GM18526 (cell line): ENCODE data around the gene MED13.

Source experiments
- POLR2A ChIP-seq: IDR thresholded peaks from 3 replicates; pipeline ENCODE4 v1.6.1; 2011; ENCODE audit not compliant: insufficient read length; ENCODE audit errors: extremely low read depth

Gene MED13

GRCh38 chr17:62064791-62065563, at the start of gene MED13:
Gene MED13, minus strand, starts transcription at chr17:62065278. Its CDS starts 73 bp downstream, at chr17:62065205.
- no peak for TF ChIP-seq POLR2A

GRCh38 chr17:62112229-62112628, 47.2 kb upstream of the MED13 start:
- TF ChIP-seq POLR2A, result no peak

GRCh38 chr17:62111562-62112171, 46.6 kb upstream of the MED13 start:
- no peak for TF ChIP-seq POLR2A

- no peak for TF ChIP-seq POLR2A
These were observed 45.9 kb upstream of the MED13 start for GRCh38 chr17:62110923-62111484.

- no peak for TF ChIP-seq POLR2A
These were observed 44.8 kb upstream of the MED13 start for GRCh38 chr17:62109924-62110323.

- TF ChIP-seq POLR2A, result no peak
These were observed 44.4 kb upstream of the MED13 start for GRCh38 chr17:62109378-62109902.

GRCh38 chr17:62105861-62106260, 40.8 kb upstream of the MED13 start:
- TF ChIP-seq POLR2A, result no peak

- TF ChIP-seq POLR2A, result no peak
These were observed 40.3 kb upstream of the MED13 start for GRCh38 chr17:62105357-62105756.

- no peak for TF ChIP-seq POLR2A
These were observed 36.4 kb upstream of the MED13 start for GRCh38 chr17:62101515-62101914.

GRCh38 chr17:62101090-62101489, 36.0 kb upstream of the MED13 start:
- no peak for TF ChIP-seq POLR2A

- no peak for TF ChIP-seq POLR2A
These were observed 35.0 kb upstream of the MED13 start for GRCh38 chr17:62100055-62100454.

- TF ChIP-seq POLR2A, result no peak
These were observed 34.5 kb upstream of the MED13 start for GRCh38 chr17:62099532-62099931.

GRCh38 chr17:62098623-62099231, 33.6 kb upstream of the MED13 start:
- no peak for TF ChIP-seq POLR2A

GRCh38 chr17:62096401-62096670, 31.3 kb upstream of the MED13 start:
- no peak for TF ChIP-seq POLR2A

- TF ChIP-seq POLR2A, result no peak
These were observed 29.1 kb upstream of the MED13 start for GRCh38 chr17:62094175-62094574.
